Neural progenitor cell (in vitro differentiated cells): ENCODE measurements around the gene PGGT1B. TPM values are rescaled to one million over a fixed set of nuclear protein-coding genes. Genes with fewer than 3 reads are reported as not detected.

Experiments
- DNase-seq: peaks from one replicate; pipeline ENCODE4 v3.0.0-alpha.2; 2016; ENCODE audit warnings: low spot score
- H2AFZ ChIP-seq: fragments of 200-600 bp; sonication (generic); replicated peaks from 2 replicates; pipeline ENCODE4 v1.6.1; 2016; ENCODE audit warnings: antibody characterized with exemption
- H3F3A ChIP-seq: fragments of 200-600 bp; sonication (generic); 2 replicates; pipeline ENCODE4 v1.6.1; 2016; ENCODE audit warnings: antibody characterized with exemption, low read depth
- H3K27ac ChIP-seq: fragments of 200-600 bp; sonication (generic); 2 replicates; pipeline ENCODE4 v1.5.1; 2016; ENCODE audit warnings: mild to moderate bottlenecking
- H3K27me3 ChIP-seq: fragments of 200-600 bp; sonication (generic); 2 replicates; pipeline ENCODE4 v1.6.1; 2016; ENCODE audit warnings: mild to moderate bottlenecking, moderate library complexity
- H3K36me3 ChIP-seq: fragments of 200-600 bp; sonication (generic); 2 replicates; pipeline ENCODE4 v1.5.1; 2016
- H3K4me1 ChIP-seq: fragments of 200-600 bp; sonication (generic); 2 replicates; pipeline ENCODE4 v1.6.1; 2016; ENCODE audit warnings: mixed run types
- H3K4me2 ChIP-seq: fragments of 200-600 bp; sonication (generic); 2 replicates; pipeline ENCODE4 v1.6.1; 2016
- H3K4me3 ChIP-seq: fragments of 200-600 bp; sonication (generic); 2 replicates; pipeline ENCODE4 v1.5.1; 2016
- H3K79me2 ChIP-seq: fragments of 200-600 bp; sonication (generic); 2 replicates; pipeline ENCODE4 v1.6.1; 2016; ENCODE audit warnings: low read depth
- H3K9ac ChIP-seq: fragments of 200-600 bp; sonication (generic); 2 replicates; pipeline ENCODE4 v1.6.1; 2016
- H3K9me3 ChIP-seq: fragments of 200-600 bp; sonication (generic); 2 replicates; pipeline ENCODE4 v1.5.1; 2016; ENCODE audit warnings: low read depth
- H4K20me1 ChIP-seq: fragments of 200-600 bp; sonication (generic); 2 replicates; pipeline ENCODE4 v1.6.1; 2016; ENCODE audit warnings: low read depth
- H3K27ac Mint-ChIP-seq: 3 replicates; pipeline ENCODE4 v1.8.0; 2021; ENCODE audit warnings: mixed read lengths
- H3K27me3 Mint-ChIP-seq: 2 replicates; pipeline ENCODE4 v1.8.0; 2022; ENCODE audit warnings: low read depth, mild to moderate bottlenecking, inconsistent platforms, moderate library complexity, mixed read lengths; ENCODE audit not compliant: insufficient read depth
- H3K36me3 Mint-ChIP-seq: 3 replicates; pipeline ENCODE4 v1.8.0; 2021; ENCODE audit warnings: mixed read lengths
- H3K4me1 Mint-ChIP-seq: 3 replicates; pipeline ENCODE4 v1.8.0; 2021; ENCODE audit warnings: mixed read lengths
- H3K4me3 Mint-ChIP-seq: 3 replicates; pipeline ENCODE4 v1.8.0; 2021; ENCODE audit warnings: mild to moderate bottlenecking, moderate library complexity, mixed read lengths
- H3K9me3 Mint-ChIP-seq: 3 replicates; pipeline ENCODE4 v1.8.0; 2020; ENCODE audit warnings: mixed read lengths
- EZH2 ChIP-seq: fragments of 200-600 bp; sonication (generic); IDR thresholded peaks from 2 replicates; pipeline ENCODE4 v1.6.1; 2017; ENCODE audit warnings: antibody characterized with exemption, mild to moderate bottlenecking, moderate library complexity
- EZH2phosphoT487 ChIP-seq: fragments of 200-600 bp; sonication (generic); IDR thresholded peaks from 2 replicates; pipeline ENCODE4 v1.6.1; 2017; ENCODE audit warnings: antibody characterized with exemption
- total RNA-seq: library from RNA; depleted of rRNA; stranded (reverse); fragments of >200 nt; gene quantifications from 2 replicates; pipeline ENCODE4 v1.2.3, GENCODE V29; 2015; ENCODE audit warnings: low replicate concordance
- TF ChIP-seq, protein P1 (sequence below): fragments of 200-600 bp; sonication (generic); IDR thresholded peaks from 2 replicates; pipeline ENCODE4 v1.5.1; 2017; ENCODE audit warnings: antibody characterized with exemption, mild to moderate bottlenecking

PGGT1B gene
- total RNA-seq, 1 donor from 2014 or later, result 20.6 TPM

GRCh38 chr5:115296124-115297022, 33.7 kb upstream of the PGGT1B start, which contains the start of gene CCDC112:
Gene CCDC112, minus strand, starts transcription at chr5:115296654. Its CDS starts 111 bp downstream, at chr5:115296543.
- Mint-ChIP-seq H3K27ac (peak within 1 kb of the TSS; percentile 38), H3K4me3 (peak within 1 kb of the TSS; percentile 97), H3K4me1 (peaks cover 3% of the 10 kb centered on the region), H3K27me3 (peaks cover 2% of the 10 kb centered on the region), H3K9me3 (peaks cover 17% of the 10 kb centered on the region), H3K36me3 (peaks cover 19% of the 10 kb centered on the region)
- Histone ChIP-seq H3K36me3 (no peaks in the 10 kb centered on the region), H3K4me3 (peak within 1 kb of the TSS; percentile 71), H3K9ac (peak within 1 kb of the TSS; percentile 24), H3K27ac (no peak within 1 kb of the TSS), H2AFZ (peak within 1 kb of the TSS; percentile 81), H3F3A (peaks cover 7% of the 10 kb centered on the region), H3K4me2 (peak within 1 kb of the TSS; percentile 87), H3K4me1 (peaks cover 9% of the 10 kb centered on the region), H3K9me3 (no peaks in the 10 kb centered on the region), H3K27me3 (no peaks in the 10 kb centered on the region), H4K20me1 (no peaks in the 10 kb centered on the region), H3K79me2 (peaks cover 41% of the 10 kb centered on the region)
- DNase-seq, result peak; percentile 89
- TF ChIP-seq EZH2 (peak; percentile 25), EZH2phosphoT487 (no peak)

DNA sequence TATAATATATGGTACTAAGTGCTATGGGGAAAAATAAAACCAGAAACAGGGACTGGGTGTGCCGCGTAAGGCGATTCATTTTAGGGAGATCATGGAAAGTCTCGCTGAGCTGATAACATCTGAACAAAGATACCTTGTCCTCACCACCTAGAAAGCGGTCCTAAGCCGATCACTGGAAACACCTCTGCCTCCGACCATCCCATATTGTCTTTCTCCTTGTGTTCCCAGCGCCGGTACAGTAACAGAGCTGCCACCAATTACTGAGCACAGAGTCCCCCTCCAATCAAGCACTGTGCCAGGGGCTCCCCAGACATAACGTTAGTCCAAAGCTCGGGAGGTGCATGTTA, 33.1 kb upstream of the PGGT1B start:
- Mint-ChIP-seq H3K27me3 (peaks cover 2% of the 10 kb centered on the region), H3K4me3 (peak overlapping the region; percentile 97), H3K27ac (peak overlapping the region; percentile 38), H3K4me1 (peaks cover 3% of the 10 kb centered on the region), H3K36me3 (peaks cover 20% of the 10 kb centered on the region), H3K9me3 (peaks cover 22% of the 10 kb centered on the region)
- no peaks in the 10 kb centered on the region for H3K36me3 ChIP-seq
- TF ChIP-seq EZH2phosphoT487 (no peak), EZH2 (no peak)
- TF ChIP-seq, protein P1, sequence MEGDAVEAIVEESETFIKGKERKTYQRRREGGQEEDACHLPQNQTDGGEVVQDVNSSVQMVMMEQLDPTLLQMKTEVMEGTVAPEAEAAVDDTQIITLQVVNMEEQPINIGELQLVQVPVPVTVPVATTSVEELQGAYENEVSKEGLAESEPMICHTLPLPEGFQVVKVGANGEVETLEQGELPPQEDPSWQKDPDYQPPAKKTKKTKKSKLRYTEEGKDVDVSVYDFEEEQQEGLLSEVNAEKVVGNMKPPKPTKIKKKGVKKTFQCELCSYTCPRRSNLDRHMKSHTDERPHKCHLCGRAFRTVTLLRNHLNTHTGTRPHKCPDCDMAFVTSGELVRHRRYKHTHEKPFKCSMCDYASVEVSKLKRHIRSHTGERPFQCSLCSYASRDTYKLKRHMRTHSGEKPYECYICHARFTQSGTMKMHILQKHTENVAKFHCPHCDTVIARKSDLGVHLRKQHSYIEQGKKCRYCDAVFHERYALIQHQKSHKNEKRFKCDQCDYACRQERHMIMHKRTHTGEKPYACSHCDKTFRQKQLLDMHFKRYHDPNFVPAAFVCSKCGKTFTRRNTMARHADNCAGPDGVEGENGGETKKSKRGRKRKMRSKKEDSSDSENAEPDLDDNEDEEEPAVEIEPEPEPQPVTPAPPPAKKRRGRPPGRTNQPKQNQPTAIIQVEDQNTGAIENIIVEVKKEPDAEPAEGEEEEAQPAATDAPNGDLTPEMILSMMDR, result no peak
- peak; percentile 45 for DNase-seq
- H3K27ac ChIP-seq, result no peak overlapping the region
- H3K9ac ChIP-seq, result peak overlapping the region; percentile 24
- no peaks in the 10 kb centered on the region for H3K9me3 ChIP-seq
- peaks cover 48% of the 10 kb centered on the region for H3K79me2 ChIP-seq
- peaks cover 9% of the 10 kb centered on the region for H3K4me1 ChIP-seq
- H4K20me1 ChIP-seq, result no peaks in the 10 kb centered on the region
- H3K27me3 ChIP-seq, result no peaks in the 10 kb centered on the region
- peaks cover 7% of the 10 kb centered on the region for H3F3A ChIP-seq
- peak overlapping the region; percentile 71 for H3K4me3 ChIP-seq
- peak overlapping the region; percentile 87 for H3K4me2 ChIP-seq
- peak overlapping the region; percentile 81 for H2AFZ ChIP-seq

DNA sequence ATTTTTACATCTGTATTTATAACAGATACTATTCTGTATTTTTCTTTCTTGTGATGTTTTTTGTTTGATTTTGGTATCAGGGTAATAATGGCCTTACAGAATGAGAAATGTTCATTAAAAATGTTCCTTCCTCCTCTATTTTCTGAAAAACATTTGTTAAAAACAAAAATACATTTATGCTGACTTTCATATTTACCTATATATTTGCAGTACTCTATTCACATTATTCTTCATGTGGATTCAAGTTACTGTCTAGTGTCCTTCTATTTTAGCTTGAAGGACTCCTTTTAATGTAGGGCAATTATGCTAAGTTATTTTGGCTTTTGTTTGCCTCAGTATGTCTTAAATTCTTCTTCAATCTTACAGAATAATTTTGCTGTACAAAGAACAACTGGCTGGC, 28.7 kb upstream of the PGGT1B start:
- Histone ChIP-seq H4K20me1 (peaks cover under 1% of the 10 kb centered on the region), H3K36me3 (no peaks in the 10 kb centered on the region), H3K9ac (no peak overlapping the region), H3K4me2 (no peak overlapping the region), H3K9me3 (no peaks in the 10 kb centered on the region), H3F3A (no peaks in the 10 kb centered on the region), H3K27ac (no peak overlapping the region), H3K4me3 (no peak overlapping the region), H3K79me2 (peaks cover 90% of the 10 kb centered on the region), H2AFZ (no peak overlapping the region), H3K27me3 (no peaks in the 10 kb centered on the region), H3K4me1 (peaks cover 9% of the 10 kb centered on the region)
- H3K27me3 Mint-ChIP-seq, result no peaks in the 10 kb centered on the region
- H3K4me1 Mint-ChIP-seq, result peaks cover 3% of the 10 kb centered on the region
- TF ChIP-seq, protein P1, result no peak
- TF ChIP-seq EZH2 (no peak), EZH2phosphoT487 (no peak)
- peaks cover 20% of the 10 kb centered on the region for H3K36me3 Mint-ChIP-seq
- no peak overlapping the region for H3K4me3 Mint-ChIP-seq
- H3K27ac Mint-ChIP-seq, result no peak overlapping the region
- peaks cover 34% of the 10 kb centered on the region for H3K9me3 Mint-ChIP-seq
- DNase-seq, result no peak

DNA sequence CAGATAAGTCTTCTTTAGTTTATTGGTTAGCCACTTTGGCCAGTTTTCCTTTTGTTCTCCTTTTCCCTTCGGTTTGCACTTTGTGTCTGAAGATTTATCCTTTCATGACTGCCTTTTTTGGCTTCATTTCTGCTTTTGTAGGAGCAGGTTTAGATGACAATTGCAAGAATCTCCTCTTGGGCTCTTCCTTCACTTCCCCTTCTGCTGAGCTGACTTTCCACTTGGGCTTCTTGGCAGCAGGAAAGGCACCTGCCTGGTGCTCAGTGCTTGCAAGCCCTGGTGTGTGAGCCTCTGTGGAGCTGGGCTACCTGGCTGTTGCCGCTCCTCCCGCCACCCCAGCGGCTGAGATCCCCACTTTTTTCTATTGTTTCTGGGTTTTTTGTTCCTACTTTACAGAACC, 26.4 kb upstream of the PGGT1B start:
- Histone ChIP-seq H3K36me3 (no peaks in the 10 kb centered on the region), H2AFZ (no peak overlapping the region), H3K4me2 (no peak overlapping the region), H3K4me1 (peaks cover 13% of the 10 kb centered on the region), H3F3A (no peaks in the 10 kb centered on the region), H3K27ac (no peak overlapping the region), H3K9me3 (no peaks in the 10 kb centered on the region), H3K9ac (no peak overlapping the region), H3K27me3 (no peaks in the 10 kb centered on the region), H3K4me3 (no peak overlapping the region), H4K20me1 (peaks cover 5% of the 10 kb centered on the region), H3K79me2 (peaks cover 93% of the 10 kb centered on the region)
- Mint-ChIP-seq H3K4me1 (peaks cover 10% of the 10 kb centered on the region), H3K36me3 (peaks cover 12% of the 10 kb centered on the region), H3K9me3 (peaks cover 34% of the 10 kb centered on the region), H3K27me3 (no peaks in the 10 kb centered on the region), H3K27ac (no peak overlapping the region), H3K4me3 (no peak overlapping the region)
- DNase-seq, result no peak
- TF ChIP-seq EZH2 (no peak), EZH2phosphoT487 (no peak)
- TF ChIP-seq, protein P1, result no peak
